ENCODE data around the gene CDC16. TPM values are rescaled to one million over a fixed set of nuclear protein-coding genes. Genes with fewer than 3 reads are reported as not detected.
A peak's percentile ranks its signal among the peaks of the same experiment; 100 is the strongest.

Gene CDC16
- total RNA-seq, 1 experiment from 2014 or later, result 61.0 TPM

DNA sequence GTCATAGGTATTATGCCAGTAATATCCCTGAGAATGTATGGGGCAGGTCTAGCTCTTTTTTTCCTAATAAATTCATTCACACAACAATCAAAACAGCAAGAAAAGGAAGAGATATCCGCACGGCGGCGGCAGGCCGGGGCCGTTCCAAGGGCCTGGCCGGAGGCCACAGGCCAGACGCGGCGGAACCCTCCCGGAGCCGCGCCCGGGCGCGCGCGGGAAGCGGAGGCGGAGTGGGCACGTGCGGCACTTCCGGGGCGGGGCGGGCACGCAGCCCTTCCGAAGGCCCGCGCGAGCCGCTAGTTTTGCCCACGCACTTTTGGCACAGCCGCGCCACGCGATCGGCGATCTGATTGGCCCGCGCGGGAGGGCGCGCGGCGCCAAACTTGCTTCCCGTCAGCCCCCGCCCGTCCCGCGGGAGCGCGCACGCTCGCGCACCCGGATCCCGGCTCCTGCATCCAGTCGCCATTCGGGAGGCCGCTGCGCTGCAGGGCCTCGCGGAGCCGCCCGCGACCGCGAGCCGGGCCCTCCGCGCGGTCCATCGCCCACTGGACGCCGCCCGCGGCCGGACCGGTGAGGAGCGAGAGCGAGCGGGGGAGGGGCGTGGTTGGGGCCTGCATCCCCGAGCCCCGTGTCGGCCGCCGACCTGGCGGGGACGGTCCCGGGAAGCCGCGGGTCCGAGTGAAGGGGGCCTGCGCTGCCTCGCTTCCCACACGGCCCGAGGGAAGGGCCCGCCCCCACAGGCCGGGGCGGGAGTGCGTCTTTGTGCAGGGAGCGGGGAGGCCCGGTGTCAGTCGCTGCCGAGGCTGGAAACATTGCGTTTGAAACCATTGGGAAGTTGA lies 79.6 kb downstream of the CDC16 start, which contains the start of gene CHAMP1 (continued):
- TF ChIP-seq ZFX (IDR thresholded peaks at IDR 0.05) (peak; percentile 97), EZH2phosphoT487 (IDR thresholded peaks at IDR 0.05; ENCODE audit: borderline replicate concordance) (no peak), ATF3 (IDR thresholded peaks at IDR 0.05) (no peak), CEBPB (IDR thresholded peaks at IDR 0.05; ENCODE audit: low read depth) (no peak)

DNA sequence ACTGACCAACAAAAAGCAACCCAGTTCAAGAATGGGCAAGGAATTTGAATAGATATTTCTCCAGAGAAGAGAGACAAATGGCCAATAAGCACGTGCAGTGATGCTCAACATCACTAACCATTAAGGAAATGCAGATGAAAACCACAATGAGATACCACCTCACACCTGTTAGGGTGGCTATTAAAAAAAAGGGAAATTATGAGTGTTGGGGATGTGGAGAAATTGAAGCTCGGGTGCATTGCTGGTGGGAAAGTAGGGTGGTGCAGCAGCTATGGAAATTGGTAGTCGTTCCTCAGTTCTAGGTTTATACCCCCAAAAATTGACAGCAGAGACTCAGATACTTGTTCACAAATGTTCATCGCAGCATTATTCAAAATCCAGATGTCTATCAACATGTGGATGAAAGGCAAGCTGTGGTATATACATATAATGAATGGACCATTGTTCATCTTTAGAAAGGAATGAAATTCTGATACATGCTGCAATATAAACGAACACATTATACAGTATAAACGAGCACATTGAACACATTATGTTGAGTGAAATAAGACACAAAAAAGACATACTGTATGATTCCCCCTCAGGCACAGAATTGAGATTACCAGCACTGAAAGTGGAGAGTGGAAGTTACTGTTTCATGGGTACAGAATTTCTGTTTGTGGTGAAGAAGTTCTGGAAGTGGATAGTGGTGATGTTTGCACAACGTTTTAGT lies 80.5 kb downstream of the CDC16 start:
- CTCF ChIA-PET, result no interaction called here
- BruUV-seq (replicated peaks), result TSS peak; percentile 76
- Histone ChIP-seq H4K20me1 (ENCODE audit: insufficient read depth) (peaks cover 3% of the 10 kb centered on the region; the same call in 1 of the 2 replicates), H3K4me1 (ENCODE audit: control insufficient read depth in 1 of 2, insufficient read depth in 2 of 2, low read length in 2 of 2) (peaks cover 3 to 23% of the 10 kb centered on the region in 2 experiments), H3K4me3 (replicated peaks in 1 of 2; ENCODE audit: low read depth in 1 of 2, low read length in 2 of 2) (peak overlapping the region; percentile 72 to 85), H3K9me2 (ENCODE audit: insufficient read depth) (no peaks in the 10 kb centered on the region), H3K9me3 (ENCODE audit: control insufficient read depth in 1 of 2, insufficient read depth in 1 of 2, low read depth in 1 of 2, low read length in 2 of 2) (no peaks in the 10 kb centered on the region), H3K4me2 (ENCODE audit: low read length) (peak overlapping the region; percentile 93), H3K27me3 (ENCODE audit: insufficient read depth, low read length) (no peaks in the 10 kb centered on the region), H3K79me2 (ENCODE audit: insufficient read depth, low read length) (peaks cover 59% of the 10 kb centered on the region), H3K27ac (ENCODE audit: low read depth, low read length) (peak overlapping the region; percentile 93), H3K36me3 (ENCODE audit: control insufficient read depth in 1 of 2, insufficient read depth in 2 of 2, low read length in 2 of 2) (peaks cover 0 to 5% of the 10 kb centered on the region in 2 experiments; a peak in 3 of 4 replicates), H3K9ac (ENCODE audit: low read length) (peak overlapping the region; percentile 89), H2AFZ (ENCODE audit: low read depth, low read length, poor library complexity, severe bottlenecking) (no peak overlapping the region)
- no peak for ATAC-seq
- TF ChIP-seq, protein P1, sequence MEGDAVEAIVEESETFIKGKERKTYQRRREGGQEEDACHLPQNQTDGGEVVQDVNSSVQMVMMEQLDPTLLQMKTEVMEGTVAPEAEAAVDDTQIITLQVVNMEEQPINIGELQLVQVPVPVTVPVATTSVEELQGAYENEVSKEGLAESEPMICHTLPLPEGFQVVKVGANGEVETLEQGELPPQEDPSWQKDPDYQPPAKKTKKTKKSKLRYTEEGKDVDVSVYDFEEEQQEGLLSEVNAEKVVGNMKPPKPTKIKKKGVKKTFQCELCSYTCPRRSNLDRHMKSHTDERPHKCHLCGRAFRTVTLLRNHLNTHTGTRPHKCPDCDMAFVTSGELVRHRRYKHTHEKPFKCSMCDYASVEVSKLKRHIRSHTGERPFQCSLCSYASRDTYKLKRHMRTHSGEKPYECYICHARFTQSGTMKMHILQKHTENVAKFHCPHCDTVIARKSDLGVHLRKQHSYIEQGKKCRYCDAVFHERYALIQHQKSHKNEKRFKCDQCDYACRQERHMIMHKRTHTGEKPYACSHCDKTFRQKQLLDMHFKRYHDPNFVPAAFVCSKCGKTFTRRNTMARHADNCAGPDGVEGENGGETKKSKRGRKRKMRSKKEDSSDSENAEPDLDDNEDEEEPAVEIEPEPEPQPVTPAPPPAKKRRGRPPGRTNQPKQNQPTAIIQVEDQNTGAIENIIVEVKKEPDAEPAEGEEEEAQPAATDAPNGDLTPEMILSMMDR (IDR thresholded peaks at IDR 0.05 in 2 of 3, conservative IDR thresholded peaks at IDR 0.05 in 1 of 3; ENCODE audit: borderline replicate concordance in 1 of 3, insufficient read depth in 1 of 3, low read depth in 2 of 3, low read length in 2 of 3), result no peak
- TF ChIP-seq RAD21 (IDR thresholded peaks at IDR 0.05; ENCODE audit: low read depth) (no peak), ZNF274 (IDR thresholded peaks at IDR 0.05; ENCODE audit: low read depth, low read length) (no peak), EZH2 (IDR thresholded peaks at IDR 0.05) (no peak), FOSL1 (IDR thresholded peaks at IDR 0.05; ENCODE audit: low read depth) (no peak), POLR2AphosphoS5 (IDR thresholded peaks at IDR 0.05; ENCODE audit: low read depth, low read length) (no peak)
- intact Hi-C loops (cut with micrococcal nuclease), result no loop called here
- RAD21 ChIA-PET (ENCODE audit: low non-redundant PET in 1 of 2, low total read pairs in 2 of 2, uncharacterized antibody in 2 of 2, unreplicated experiment in 2 of 2), result no interaction called here
- POLR2A ChIA-PET, result no interaction called here
- DNase-seq (ENCODE audit: low read depth, low spot score), result no peak
